CD14-positive monocyte (primary cell): Measurements from ENCODE around the gene PHYHD1. TPM values are rescaled to one million over a fixed set of nuclear protein-coding genes. Genes with fewer than 3 reads are reported as not detected.

Experiments used
- DNase-seq, 3 donors: peaks; one replicate each; pipeline ENCODE4 v3.0.0-alpha.2; 2011 to 2022
- H2AFZ ChIP-seq: 2 replicates; pipeline ENCODE4 v1.6.0; 2012; ENCODE audit warnings: mild to moderate bottlenecking, low read depth, low read length, inconsistent platforms; ENCODE audit not compliant: insufficient read depth, poor library complexity, severe bottlenecking
- H3K27ac ChIP-seq, 2 donors: 1 replicate in 1 of 2; 2 replicates in 1 of 2; pipeline ENCODE4 v1.5.1; 2012 to 2013; ENCODE audit warnings: low read length in 2 of 2, control low read depth in 1 of 2, inconsistent platforms in 1 of 2, low read depth in 1 of 2, mild to moderate bottlenecking in 1 of 2
- H3K27me3 ChIP-seq, 2 donors: one replicate each; pipeline versions ENCODE4 v1.6.0 to v1.6.1; 2011 to 2013; ENCODE audit warnings: low read length in 2 of 2; ENCODE audit not compliant: control insufficient read depth in 2 of 2, insufficient read depth in 2 of 2
- H3K36me3 ChIP-seq, 2 donors: replicated peaks in 1 of 2; 1 replicate in 1 of 2; 2 replicates in 1 of 2; pipeline versions ENCODE4 v1.5.1 to v1.6.1; 2012 to 2013; ENCODE audit warnings: low read length in 2 of 2, control low read depth in 1 of 2, inconsistent platforms in 1 of 2, mild to moderate bottlenecking in 1 of 2; ENCODE audit not compliant: insufficient read depth in 2 of 2, control insufficient read depth in 1 of 2
- H3K4me1 ChIP-seq, 2 donors: 1 replicate in 1 of 2; 2 replicates in 1 of 2; pipeline versions ENCODE4 v1.5.1 to v1.6.1; 2012 to 2013; ENCODE audit warnings: low read length in 2 of 2, control low read depth in 1 of 2, inconsistent platforms in 1 of 2, mild to moderate bottlenecking in 1 of 2, moderate library complexity in 1 of 2; ENCODE audit not compliant: insufficient read depth in 2 of 2, control insufficient read depth in 1 of 2
- H3K4me2 ChIP-seq: replicated peaks from 2 replicates; pipeline ENCODE3; 2012; ENCODE audit warnings: low read length, moderate library complexity, mild to moderate bottlenecking; ENCODE audit not compliant: poor library complexity, severe bottlenecking; ENCODE audit errors: extremely low read depth
- H3K4me3 ChIP-seq, 3 experiments: fragments of 200-600 bp in 1 of 3; sonication (generic) in 1 of 3; replicated peaks in 1 of 3; 1 replicate in 2 of 3; 2 replicates in 1 of 3; pipeline ENCODE4 v1.5.1; 2011 to 2013; ENCODE audit warnings: low read length in 3 of 3, mild to moderate bottlenecking in 3 of 3, control low read depth in 2 of 3, low read depth in 2 of 3, inconsistent platforms in 1 of 3, moderate library complexity in 1 of 3
- H3K79me2 ChIP-seq: 2 replicates; pipeline ENCODE4 v1.6.0; 2012; ENCODE audit warnings: mild to moderate bottlenecking, control low read depth, inconsistent platforms, low read length, moderate library complexity; ENCODE audit not compliant: insufficient read depth
- H3K9ac ChIP-seq: 2 replicates; pipeline ENCODE4 v1.6.0; 2017; ENCODE audit warnings: low read length, mild to moderate bottlenecking; ENCODE audit not compliant: insufficient read depth, poor library complexity, severe bottlenecking
- H3K9me3 ChIP-seq, 2 donors: replicated peaks in 1 of 2; 1 replicate in 1 of 2; 2 replicates in 1 of 2; pipeline versions ENCODE4 v1.5.1 to v1.6.1; 2012 to 2013; ENCODE audit warnings: low read length in 2 of 2, control low read depth in 1 of 2; ENCODE audit not compliant: control insufficient read depth in 1 of 2, insufficient read depth in 1 of 2
- H4K20me1 ChIP-seq: 2 replicates; pipeline ENCODE4 v1.6.0; 2012; ENCODE audit warnings: mild to moderate bottlenecking, low read length, control low read depth, moderate library complexity; ENCODE audit not compliant: insufficient read depth
- H3K27ac Mint-ChIP-seq, 7 donors: one replicate each; pipeline ENCODE4 v1.8.0; 2020; ENCODE audit warnings: mild to moderate bottlenecking in 7 of 7, mixed read lengths in 7 of 7, moderate library complexity in 6 of 7, inconsistent platforms in 2 of 7
- H3K27me3 Mint-ChIP-seq, 3 donors: one replicate each; pipeline ENCODE4 v1.8.0; 2021 to 2022; ENCODE audit warnings: low read depth in 3 of 3, mild to moderate bottlenecking in 3 of 3, mixed read lengths in 3 of 3, moderate library complexity in 3 of 3, inconsistent platforms in 1 of 3
- H3K36me3 Mint-ChIP-seq, 2 donors: one replicate each; pipeline ENCODE4 v1.8.0; 2020; ENCODE audit warnings: mixed read lengths in 2 of 2, inconsistent platforms in 1 of 2, mild to moderate bottlenecking in 1 of 2
- H3K4me1 Mint-ChIP-seq: one replicate; pipeline ENCODE4 v1.8.0; 2020; ENCODE audit warnings: mild to moderate bottlenecking, mixed read lengths
- H3K4me3 Mint-ChIP-seq, 2 donors: one replicate each; pipeline ENCODE4 v1.8.0; 2020; ENCODE audit warnings: mild to moderate bottlenecking in 2 of 2, mixed read lengths in 2 of 2, moderate library complexity in 1 of 2
- H3K9me3 Mint-ChIP-seq, 7 donors: one replicate each; pipeline ENCODE4 v1.8.0; 2020 to 2022; ENCODE audit warnings: mixed read lengths in 7 of 7, mild to moderate bottlenecking in 6 of 7, moderate library complexity in 6 of 7, inconsistent platforms in 2 of 7
- CTCF ChIP-seq: fragments of 200-600 bp; IDR thresholded peaks from one replicate; pipeline ENCODE4 v1.8.0; 2022; ENCODE audit warnings: antibody characterized with exemption, mild to moderate bottlenecking
- WGBS: methylation state at CpG from one replicate; pipeline ENCODE4 v1.1.5; 2013; ENCODE audit warnings: missing lambda C conversion rate; ENCODE audit not compliant: insufficient coverage; 5-methylcytosine and 5-hydroxymethylcytosine counted together
- intact Hi-C, 2 donors: fragments of 100-400 bp; cut with micrococcal nuclease; formaldehyde crosslinking; loops; one replicate each; pipeline versions ENCODE4 v1.15.0 to v1.15.1; 2023
- polyA plus RNA-seq, 3 donors: library from polyadenylated mRNA; depleted of rRNA in 1 of 3; unstranded in 2 of 3; stranded (reverse) in 1 of 3; fragments of 300-500 nt in 2 of 3; fragments of >200 nt in 1 of 3; fragmentation: Illumina TruSeq in 2 of 3; gene quantifications; 1 replicate in 2 of 3; 2 replicates in 1 of 3; pipeline ENCODE4 v1.2.3, GENCODE V29; 2012 to 2021

The PHYHD1 gene
- polyA plus RNA-seq, 3 donors, result 0.29 TPM; not detected in 2

GRCh38 chr9:128945798-128946501, 25.2 kb downstream of the PHYHD1 start:
- Histone ChIP-seq H3K27ac (no peak overlapping the region), H3K27me3 (no peaks in the 10 kb centered on the region), H3K4me1 (peaks cover 12 to 20% of the 10 kb centered on the region in 2 donors), H4K20me1 (no peaks in the 10 kb centered on the region), H3K4me2 (no peak overlapping the region), H2AFZ (no peak overlapping the region), H3K9ac (no peak overlapping the region), H3K4me3 (peak overlapping the region in 1 of 3 experiments; percentile 89), H3K9me3 (no peaks in the 10 kb centered on the region), H3K79me2 (peaks cover 19% of the 10 kb centered on the region), H3K36me3 (no peaks in the 10 kb centered on the region)
- Mint-ChIP-seq H3K9me3 (peaks cover 0 to 5% (median 0%) of the 10 kb centered on the region in 7 donors), H3K27ac (peak overlapping the region in 1 of 7 donors; percentile 38), H3K4me1 (peaks cover 18% of the 10 kb centered on the region), H3K36me3 (peaks cover 12% of the 10 kb centered on the region in 2 donors), H3K4me3 (no peak overlapping the region), H3K27me3 (peaks cover 0 to 2% (median 2%) of the 10 kb centered on the region in 3 donors)
- DNase-seq, result no peak
- over 99% methylated on average over 14 of the region's 19 CpGs for WGBS
- intact Hi-C loops, result loop anchor here (5.0 to 10.0 kb wide), 4 partner anchors 61 to 489 kb away; partner anchors contain the start of genes KYAT1 (in 1 of the 2), LRRC8A (in 1 of the 2), ODF2 (in 1 of the 2) and SH3GLB2 (in 1 of the 2)
- TF ChIP-seq CTCF, result no peak

GRCh38 chr9:128946571-128947276, 25.9 kb downstream of the PHYHD1 start:
- peak overlapping the region; percentile 97 for H2AFZ ChIP-seq
- Mint-ChIP-seq H3K27ac (peak overlapping the region; percentile 93 to 98 (median 96)), H3K4me3 (peak overlapping the region; percentile 93 to 98), H3K27me3 (peaks cover 0 to 2% (median 2%) of the 10 kb centered on the region in 3 donors), H3K36me3 (peaks cover 12 to 20% of the 10 kb centered on the region in 2 donors), H3K9me3 (peaks cover 0 to 5% (median 0%) of the 10 kb centered on the region in 7 donors), H3K4me1 (peaks cover 18% of the 10 kb centered on the region)
- DNase-seq, result peak in 1 of 3 donors; percentile 20
- peak overlapping the region; percentile 89 to 99 (median 89) for H3K4me3 ChIP-seq
- H3K9ac ChIP-seq, result peak overlapping the region; percentile 89
- no peaks in the 10 kb centered on the region for H3K36me3 ChIP-seq
- H3K27me3 ChIP-seq, result no peaks in the 10 kb centered on the region
- peak overlapping the region; percentile 92 for H3K4me2 ChIP-seq
- WGBS, result 26% methylated on average over 24 of the region's 30 CpGs
- no peak for TF ChIP-seq CTCF
- intact Hi-C loops, result loop anchor here (5.0 to 10.0 kb wide), 4 partner anchors 62 to 489 kb away; partner anchors contain the start of genes KYAT1 (in 1 of the 2), LRRC8A (in 1 of the 2), ODF2 (in 1 of the 2) and SH3GLB2 (in 1 of the 2)
- no peaks in the 10 kb centered on the region for H4K20me1 ChIP-seq
- H3K9me3 ChIP-seq, result no peaks in the 10 kb centered on the region
- H3K27ac ChIP-seq, result peak overlapping the region; percentile 83 to 91
- peaks cover 21% of the 10 kb centered on the region for H3K79me2 ChIP-seq
- peaks cover 12 to 20% of the 10 kb centered on the region in 2 donors for H3K4me1 ChIP-seq
